OCI-LY1 (cell line): ENCODE data around the gene SLC39A8.

ENCODE experiments used
- CTCF ChIP-seq: fragments of 200-600 bp; sonication (generic), shearing (Covaris generic); IDR thresholded peaks from 2 replicates; pipeline ENCODE4 v1.5.1; 2017; ENCODE audit warnings: mild to moderate bottlenecking, antibody characterized with exemption, low read length, moderate library complexity, mixed read lengths
- EZH2 ChIP-seq: fragments of 200-600 bp; sonication (generic), shearing (Covaris generic); IDR thresholded peaks from 2 replicates; pipeline ENCODE4 v1.8.0; 2017; ENCODE audit warnings: borderline replicate concordance, mixed run types, mild to moderate bottlenecking, antibody characterized with exemption, low read length, moderate library complexity, mixed read lengths

- TF ChIP-seq CTCF (no peak), EZH2 (no peak)
Observed at GRCh38 chr4:102354671-102355454, 9.6 kb upstream of the SLC39A8 start.
